Suppressor macrophage treated with lipopolysaccharide for 1 hour (primary cell): Measurements from ENCODE around the gene MOXD1.
"Not testable (repeated sequence)": the region's sequence is repeated elsewhere in the genome, so short reads cannot be mapped to it uniquely, and the experiment has no call there.

Source experiments
- DNase-seq, 3 donors: peaks; one replicate each; pipeline ENCODE4 v3.0.0-alpha.2; 2020 to 2022

The MOXD1 gene

DNA sequence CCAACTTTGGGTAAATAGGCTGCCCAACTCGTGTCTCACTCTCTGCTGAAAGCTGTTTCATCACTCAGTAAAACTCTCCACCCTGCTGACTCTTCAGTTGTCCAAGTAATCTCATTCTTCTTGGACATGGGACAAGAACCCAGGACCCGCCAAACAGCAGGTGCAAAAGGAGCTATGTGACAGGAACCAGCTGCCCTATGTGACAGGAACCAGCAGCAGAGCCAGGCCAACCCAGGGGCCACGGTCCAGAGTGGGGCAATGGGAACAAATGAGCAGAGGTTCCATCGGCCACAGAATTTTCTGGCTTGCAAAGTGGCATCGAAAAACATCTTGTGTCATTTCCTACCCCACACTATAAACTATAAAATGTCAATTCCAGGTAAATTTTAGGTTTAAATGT, 56.5 kb downstream of the MOXD1 start:
- no peak for DNase-seq

DNA sequence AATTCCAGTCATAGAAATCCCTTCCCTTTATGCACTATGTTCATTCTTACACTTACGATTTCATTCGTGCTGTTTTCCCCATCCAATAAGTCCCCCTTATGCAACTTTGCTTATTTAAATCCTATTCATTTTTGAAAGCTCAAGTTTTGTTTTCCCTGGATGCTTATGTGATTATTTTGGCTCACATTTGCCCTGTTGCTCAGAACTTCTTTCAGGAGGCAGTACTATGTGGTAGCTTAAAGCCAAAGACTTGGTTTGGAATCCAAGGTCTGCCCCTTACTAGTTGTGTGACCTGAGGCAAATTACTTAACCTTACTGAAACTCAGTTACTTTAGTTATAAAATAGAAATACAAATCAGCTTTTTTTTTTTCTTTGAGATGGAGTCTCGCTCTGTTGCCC, 59.6 kb downstream of the MOXD1 start:
- no peak for DNase-seq

DNA sequence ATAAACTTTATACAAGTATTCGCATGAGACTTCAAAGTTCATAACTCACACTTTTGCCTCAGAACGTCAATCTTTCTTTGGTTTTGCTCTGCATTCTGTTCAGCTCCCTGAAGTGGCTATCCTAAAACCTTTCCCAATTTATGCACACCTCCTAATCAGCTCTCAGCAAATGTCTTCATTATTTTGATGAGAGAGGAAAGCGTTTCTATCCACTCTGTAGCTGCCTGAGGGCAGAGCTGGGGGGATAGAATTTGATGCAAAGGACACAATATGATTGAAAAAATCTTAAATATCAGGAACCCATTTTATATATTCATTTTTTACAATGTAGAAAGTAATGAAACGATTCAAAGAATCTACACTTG, 66.8 kb downstream of the MOXD1 start:
- DNase-seq = no peak

DNA sequence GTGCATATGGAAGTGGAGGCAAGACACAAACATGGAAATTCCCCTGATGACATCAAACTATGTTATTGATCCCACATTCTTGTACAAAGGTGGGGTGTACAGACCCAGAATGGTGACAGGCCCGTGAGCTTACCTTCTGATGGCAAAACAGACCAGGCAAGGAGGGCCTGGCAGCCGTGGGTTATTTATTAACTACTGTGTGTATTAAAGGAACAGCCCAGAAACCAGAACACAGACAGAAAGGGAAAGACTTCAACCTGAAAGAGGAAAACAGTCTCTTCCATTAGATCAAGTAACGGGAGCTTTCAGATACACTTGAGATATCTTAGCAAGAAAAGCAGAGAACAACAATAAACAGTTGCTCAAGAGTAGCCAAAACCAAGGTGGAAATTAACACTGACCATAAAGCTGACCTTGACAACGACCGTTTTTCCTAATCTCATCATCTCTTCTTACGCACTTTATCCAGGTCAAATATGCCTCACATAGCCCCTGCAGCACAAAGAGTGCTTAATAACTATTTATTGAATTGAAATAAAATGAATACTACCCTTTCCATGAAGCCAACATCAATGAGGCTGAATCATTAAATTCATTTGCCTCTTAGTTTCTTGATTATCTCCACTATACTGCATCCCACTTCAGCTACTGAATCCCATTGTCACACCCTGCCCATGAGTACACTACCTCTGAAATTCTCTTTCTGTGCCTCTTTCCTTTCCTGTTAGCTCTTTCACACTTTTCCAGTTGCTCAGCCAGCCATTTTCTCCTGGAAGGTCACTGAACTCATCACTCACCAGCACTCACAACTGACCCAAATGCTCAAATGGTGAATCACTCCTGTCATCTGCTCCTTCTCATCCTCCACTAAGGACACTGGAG, 67.4 kb downstream of the MOXD1 start:
- no peak for DNase-seq

DNA sequence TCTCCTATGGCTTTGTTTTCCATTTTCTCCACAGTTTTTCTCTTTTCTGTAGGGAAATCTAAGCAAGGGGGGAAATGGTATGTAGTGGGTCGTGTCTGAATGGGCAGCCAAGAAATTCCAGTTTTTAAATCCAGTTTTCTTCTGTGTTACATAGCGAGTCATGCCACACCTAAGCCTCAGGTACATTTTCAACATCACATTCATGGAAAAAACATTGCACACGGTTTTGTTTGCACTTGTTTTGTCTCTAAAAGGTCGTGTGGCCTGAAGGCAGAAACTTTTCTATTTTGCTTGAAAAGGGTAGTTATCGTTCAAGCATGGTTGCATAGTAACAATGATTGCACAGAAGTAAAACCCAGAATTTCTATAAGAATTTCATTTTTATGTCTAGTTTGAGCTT, 70.5 kb downstream of the MOXD1 start:
- DNase-seq = no peak

DNA sequence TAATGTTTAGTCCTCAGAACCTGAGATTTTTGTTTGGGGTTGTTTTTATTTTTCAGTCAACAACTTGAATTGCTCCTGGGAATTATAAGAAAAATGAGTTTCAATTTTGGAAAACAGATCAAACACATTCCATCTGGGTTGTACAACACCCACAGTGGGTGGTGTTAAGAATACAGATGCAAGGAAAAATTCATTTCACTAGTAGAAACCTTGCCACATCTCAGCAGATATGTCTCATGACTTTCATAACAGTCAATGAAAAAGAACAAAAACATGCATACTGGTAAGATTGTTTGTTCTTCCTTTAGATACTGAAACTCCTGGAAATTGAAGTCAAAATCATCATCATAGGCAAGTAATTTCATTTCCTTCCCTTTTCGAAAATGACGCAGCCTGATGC, 78.9 kb downstream of the MOXD1 start:
- no peak for DNase-seq

DNA sequence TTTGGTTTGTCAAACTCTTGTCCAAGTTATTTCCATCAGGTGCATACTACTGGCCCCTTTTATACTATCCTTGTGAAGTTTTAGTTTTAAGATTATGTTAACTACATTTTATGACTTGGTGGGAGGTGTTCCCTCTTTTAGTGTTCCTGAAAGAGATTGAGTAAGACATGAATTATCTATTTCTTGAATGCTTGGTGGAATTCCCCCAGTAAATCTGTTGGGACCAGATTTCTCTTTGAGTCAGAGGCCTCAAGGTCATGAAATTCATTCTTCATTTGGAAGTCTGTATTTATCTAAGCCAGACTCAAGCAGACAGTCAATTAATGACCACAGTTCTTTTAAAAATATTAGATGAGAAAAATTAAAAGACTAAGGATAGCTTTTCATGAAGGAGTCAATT, 81.3 kb downstream of the MOXD1 start:
- DNase-seq = peak; percentile 14 to 25 (median 23)

DNA sequence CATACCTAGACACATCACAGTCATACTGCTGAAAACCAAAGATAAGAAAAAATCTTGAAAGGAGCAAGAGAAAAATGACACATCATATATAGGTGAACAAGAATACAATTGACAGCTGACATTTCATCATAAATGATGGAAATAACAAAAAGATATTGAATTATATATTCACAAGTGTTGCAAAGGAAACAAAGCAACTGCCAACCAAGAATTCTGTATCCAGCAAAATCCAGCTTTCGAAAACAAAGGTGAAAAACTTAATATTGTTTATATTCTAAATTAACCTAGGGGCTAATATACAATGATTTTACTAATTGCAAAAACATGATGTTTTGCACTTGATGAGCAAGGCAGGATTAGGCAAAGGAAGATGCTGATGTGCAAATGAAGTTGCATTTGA, 84.3 kb downstream of the MOXD1 start:
- DNase-seq = no peak

DNA sequence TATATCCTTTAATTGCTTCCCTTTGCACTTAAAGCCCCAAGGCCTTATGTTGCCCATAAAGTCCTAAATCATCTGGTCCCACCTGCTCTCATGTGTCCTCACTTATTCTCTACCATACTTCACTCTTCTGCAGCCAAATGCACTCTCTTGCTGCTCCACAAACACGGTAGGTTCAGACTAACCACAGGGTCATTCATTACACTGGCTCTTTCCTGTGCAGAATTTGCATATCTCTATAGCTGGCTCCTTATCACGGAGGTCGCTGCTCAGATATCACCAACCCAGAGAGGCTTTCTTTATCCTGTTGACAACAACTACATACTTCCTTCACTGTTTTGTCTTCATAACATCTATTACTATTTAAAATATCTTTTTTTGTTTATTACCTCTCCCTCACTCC, 86.8 kb downstream of the MOXD1 start:
- DNase-seq = no peak

DNA sequence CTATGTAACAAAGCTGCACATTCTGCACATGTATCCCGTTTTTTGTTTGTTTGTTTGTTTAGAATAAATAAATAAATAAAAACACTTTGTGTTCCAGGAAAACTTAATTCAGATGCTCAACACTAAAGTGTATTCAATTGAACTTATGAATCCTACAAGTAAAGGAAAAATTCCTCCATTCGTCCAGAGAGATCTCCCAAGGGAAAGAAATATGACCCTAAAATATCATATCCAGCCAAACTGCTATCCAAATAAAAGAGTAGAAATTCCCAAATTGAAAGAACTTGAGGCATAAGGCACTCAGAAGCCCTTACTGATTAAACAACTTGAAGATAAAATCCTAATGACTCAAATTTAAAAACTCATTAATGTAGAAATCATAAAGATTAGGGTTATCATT, 90.4 kb downstream of the MOXD1 start:
- DNase-seq = no peak

DNA sequence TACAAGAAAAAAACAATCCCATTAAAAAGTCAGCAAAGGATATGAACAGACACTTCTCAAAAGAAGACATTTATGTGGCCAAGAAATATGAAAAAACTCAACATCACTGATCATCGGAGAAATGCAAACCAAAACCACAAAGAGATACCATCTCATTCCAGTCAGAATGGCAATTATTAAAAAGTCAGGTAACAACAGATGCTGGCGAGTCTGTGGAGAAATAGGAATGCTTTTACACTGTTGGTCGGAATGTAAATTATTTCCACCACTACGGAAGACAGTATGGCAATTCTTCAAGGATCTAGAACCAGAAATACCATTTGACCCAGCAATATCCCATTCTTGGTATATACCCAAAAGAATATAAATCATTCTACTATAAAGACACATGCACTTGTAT, 91.1 kb downstream of the MOXD1 start:
- not testable (repeated sequence) for DNase-seq

DNA sequence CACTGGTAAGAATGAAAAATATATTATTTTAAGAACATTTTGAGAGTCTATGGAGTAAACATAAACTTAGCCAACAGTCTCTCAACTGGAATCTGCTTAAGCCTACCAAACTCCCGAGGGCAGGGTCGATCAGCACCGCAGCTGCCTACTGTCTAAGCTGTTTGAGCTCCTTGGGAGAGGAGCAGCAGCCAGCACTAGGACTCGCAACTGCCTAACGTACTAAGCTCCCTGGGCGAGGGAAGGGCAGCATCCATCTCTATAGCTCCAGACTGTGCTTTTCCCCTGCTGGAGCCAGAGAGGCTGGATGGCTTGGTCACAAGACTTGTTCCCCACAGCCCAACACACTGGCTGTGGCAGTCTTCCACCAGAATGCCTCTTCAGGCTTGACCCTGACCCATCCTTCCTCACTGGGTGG, 96.4 kb downstream of the MOXD1 start:
- DNase-seq = no peak

DNA sequence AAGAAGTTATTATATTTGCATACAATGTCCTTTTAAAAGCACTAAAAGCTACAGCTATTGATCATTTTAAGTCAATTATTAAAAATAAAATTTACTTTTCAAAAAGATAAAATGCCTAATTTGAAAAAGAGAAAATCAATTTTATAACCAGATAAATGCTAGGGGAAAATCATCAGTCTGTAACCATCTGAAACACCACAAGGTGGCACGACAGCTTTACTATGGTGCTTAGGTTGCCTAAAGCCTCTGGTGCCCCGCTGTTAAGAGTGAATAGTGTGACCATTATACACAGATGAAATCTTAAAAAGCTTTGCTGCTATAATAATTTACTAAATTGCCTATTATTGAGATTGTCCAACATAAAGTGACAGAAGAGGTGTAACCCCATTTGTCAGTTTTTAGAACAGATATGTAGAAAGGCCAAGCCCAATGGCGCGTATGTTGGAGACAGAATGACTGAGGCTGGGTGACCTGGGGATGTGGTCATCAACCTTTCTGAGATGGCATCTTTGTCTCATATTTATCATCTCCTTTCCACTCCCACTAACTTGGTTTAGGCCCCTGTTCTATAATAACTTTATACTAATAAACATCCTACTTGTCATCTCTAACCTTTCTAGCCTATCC, 100.8 kb downstream of the MOXD1 start:
- DNase-seq = peak; percentile 35 to 50 (median 50)

DNA sequence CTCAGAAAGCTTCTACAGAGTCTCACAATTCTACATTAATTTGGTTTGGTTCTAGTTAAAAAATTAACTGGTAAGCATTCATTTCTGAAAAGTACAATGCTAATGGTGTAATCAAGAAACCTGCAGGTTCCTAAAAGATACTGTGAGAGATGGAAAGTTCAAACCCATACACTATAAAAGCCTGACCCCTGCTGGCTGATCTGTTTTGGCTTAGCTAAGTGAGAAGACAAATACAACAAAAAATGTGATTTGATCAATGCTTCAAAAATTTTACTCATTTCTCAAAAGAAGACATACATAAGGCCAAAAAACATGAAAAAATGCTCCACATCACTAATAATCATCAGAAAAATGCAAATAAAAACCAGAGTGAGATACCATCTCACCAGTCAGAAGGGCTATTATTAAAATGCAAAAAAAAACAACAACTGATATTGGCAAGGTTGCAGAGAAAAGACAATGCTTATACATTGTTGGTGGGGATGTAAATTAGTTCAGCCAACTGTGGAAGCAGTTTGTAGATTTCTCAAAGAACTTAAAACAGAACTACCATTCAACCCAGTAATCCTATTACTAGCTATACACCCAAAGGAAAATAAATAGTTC, 102.8 kb downstream of the MOXD1 start:
- DNase-seq = peak; percentile 58 to 68 (median 62)

DNA sequence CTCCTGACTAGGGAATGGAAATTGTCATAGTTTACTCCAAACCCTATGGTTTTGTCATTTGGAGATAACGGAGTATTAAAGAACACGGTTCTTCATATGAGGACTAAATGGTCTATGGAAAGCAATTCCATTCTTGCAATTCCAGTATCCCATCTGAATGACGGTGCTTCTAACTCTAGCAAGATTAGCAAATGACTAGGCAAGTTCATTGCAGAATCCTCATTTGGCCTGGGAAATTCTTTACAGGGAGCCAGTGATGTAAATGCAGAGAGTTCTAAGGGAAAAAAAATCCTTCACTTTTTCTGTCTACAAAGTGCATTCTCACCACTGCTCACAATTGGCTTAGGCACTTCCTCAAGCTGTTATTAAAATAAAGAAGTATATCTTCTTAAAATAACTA, 111.5 kb downstream of the MOXD1 start:
- DNase-seq = no peak

DNA sequence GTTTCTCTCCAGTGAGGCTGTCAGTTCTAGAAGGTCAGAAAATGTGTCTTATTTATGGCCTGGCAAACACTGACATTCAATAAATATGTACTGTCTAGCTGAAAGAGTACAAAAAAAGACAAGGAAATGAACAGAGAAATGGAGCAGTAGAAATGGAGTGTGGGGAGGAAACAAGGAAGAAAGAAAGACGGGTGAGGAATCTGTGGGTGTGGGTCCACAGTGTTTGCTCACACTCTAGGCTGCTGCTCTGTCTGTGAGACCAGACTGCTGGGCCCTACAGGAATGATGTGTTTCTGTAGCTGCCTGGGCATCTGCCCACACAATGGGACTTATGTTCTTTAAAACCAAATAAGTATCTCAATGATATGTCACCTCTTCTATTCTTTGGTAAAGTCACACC, 114.2 kb downstream of the MOXD1 start:
- no peak for DNase-seq

DNA sequence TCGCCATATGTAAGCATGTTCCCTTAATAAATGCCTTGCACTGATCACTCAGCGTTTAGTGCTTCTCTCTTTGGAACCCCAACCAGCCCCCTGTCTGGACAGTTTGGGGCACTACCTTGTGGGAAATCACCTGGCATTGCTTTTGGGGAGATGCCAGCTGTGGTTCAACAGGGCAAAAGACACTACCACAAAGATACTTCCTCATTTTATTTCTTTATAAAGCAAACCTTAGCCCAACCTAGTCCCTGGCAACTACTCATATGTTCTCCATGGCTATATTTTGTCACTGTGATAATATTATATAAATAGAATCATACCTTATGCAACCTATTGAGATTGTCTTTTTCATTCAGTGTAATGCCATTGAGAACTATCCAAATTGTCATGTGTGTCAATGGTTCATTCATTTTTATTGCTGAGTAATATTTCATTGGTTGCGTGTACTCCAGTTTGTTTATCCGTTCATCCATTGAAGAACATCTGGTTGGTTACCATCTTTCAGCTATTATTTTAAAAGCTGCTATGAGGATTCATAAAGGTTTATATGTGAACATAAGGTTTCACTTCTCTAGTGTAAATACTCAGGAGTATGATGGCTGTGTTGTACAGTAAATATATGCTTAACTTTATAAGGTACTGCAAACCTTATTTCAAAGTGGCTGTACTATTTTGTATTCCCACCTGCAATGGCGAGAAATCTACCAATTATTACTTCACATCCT, 114.8 kb downstream of the MOXD1 start:
- DNase-seq = no peak

DNA sequence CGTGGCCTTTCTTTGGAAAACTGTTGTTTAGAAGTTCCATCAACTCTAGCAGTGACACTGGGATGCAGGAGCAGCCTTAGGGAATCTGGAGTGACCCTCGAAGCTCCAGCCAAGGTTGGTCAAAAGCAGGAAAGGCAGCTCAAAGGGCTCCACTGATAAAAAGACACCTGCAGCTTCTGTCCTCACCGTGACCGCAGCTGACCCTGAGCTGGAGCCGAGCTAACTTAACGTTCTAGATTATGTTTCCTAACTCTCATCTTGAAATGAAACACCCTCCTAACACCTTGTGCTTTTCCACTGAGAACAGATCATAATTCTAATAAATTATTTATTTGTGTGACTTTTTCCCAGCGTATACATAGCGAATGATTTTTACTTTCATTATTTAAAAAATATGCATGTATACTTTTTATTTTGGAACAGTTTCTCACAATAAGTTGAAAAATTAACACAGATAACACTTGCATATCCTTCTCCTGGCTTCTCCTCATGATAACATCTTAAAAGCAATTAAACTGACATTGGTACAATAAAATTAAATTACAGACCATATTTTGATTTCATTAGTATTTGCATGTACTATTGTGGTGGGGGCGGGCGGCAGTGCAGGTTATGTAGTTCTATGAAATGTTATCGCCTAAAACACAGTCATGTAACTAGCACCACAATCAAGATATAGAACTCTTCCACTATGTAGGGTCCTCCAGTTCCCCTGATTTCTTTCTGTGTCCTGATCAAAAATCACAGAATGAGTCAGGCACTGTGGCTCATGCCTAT, 116.1 kb downstream of the MOXD1 start:
- no peak for DNase-seq

DNA sequence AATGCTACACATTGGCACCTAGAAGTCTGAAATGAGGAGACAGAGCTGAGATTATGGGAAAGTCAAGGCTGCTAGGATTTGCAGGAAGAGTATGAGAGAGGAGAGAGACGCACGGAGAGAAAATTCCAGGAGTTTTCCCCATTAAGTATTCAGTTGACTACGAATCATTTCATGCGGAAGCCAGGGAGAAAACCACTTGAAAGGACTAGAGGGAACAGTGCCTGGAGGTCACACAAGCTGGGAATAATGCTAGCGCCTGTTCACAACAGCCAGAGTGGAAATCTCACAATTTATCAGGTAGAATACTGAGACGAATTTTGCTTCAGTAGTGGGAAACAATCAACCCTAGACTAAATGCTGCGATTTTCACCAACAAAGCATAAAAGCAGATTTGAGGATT, 118.6 kb downstream of the MOXD1 start:
- DNase-seq = no peak

DNA sequence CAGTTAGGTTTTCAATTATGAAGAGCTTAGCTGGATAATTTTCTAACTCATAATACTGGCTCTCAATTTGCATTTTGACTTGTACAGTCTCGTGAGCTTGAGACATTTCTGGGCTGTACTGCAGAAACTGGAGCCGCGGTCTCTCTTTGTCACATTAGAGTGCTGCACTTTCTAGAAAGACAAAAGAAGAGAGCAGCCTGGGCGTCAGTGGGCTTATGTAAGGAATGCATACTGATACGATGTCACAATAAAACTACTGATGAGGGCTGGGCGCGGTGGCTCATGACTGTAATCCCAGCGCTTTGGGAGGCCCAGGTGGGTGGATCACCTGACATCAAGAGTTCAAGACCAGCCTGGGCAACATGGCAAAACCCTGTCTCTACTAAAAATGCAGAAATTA, 120.8 kb downstream of the MOXD1 start:
- no peak for DNase-seq

DNA sequence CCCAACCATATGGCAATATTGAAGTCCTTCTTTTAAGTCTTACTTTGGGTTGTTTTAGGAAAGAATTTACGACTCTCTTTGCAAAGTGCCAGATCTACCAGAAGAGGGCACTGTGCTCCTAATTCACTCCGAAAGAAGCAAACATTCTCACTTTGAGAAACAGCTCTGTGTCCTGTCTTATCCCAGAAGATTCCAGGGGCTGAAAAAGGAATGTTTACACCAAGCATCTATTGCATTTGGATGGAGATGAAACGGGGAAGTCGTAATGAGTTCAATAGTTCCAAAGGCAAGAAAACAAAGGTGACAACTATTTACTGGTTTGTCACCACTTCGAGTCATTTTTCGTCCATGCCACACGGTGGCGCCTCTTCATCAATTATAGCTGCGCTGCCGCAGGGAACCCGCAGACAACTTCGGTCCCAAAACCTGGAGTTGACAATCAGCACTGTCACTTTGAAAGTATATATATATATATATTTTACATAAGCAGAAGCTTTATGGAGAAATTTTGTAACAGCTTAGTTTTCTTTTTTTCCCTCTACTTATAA, 121.6 kb downstream of the MOXD1 start:
- DNase-seq = peak; percentile 82 to 89 (median 86)
